GM12878 (cell line): ENCODE measurements around the gene ACTN3. TPM values are rescaled to one million over a fixed set of nuclear protein-coding genes. Genes with fewer than 3 reads are reported as not detected.

Experiments used
- ATAC-seq: fragments of 200-7000 bp; cut with Tn5 transposase; 3 replicates; pipeline ENCODE4 v1.9.1; 2020; ENCODE audit warnings: mild to moderate bottlenecking, moderate library complexity
- BruUV-seq: library from RNA; stranded (reverse); fragments of 400-500 nt; replicated peaks from 2 replicates; lab custom pipeline; 2021; lab: Mats Ljungman, UMichigan
- CTCF ChIA-PET: fragments of 300-600 bp; sonication (Branson Sonifier 250); formaldehyde crosslinking; extraction: SDS; loops from one replicate; lab custom pipeline; 2021; ENCODE audit warnings: inconsistent platforms; lab: Yijun Ruan, JAX
- POLR2A ChIA-PET: fragments of 350-600 bp; formaldehyde crosslinking; extraction: SDS; loops from one replicate; lab custom pipeline; 2021; ENCODE audit warnings: inconsistent platforms; lab: Charles Lee
- RAD21 ChIA-PET: fragments of 300-600 bp; sonication (Branson Sonifier 250); formaldehyde crosslinking; loops from one replicate; lab custom pipeline; 2023; ENCODE audit warnings: antibody characterized with exemption; ENCODE audit not compliant: unreplicated experiment; lab: Charles Lee
- SMC1A ChIA-PET: fragments of 300-600 bp; sonication (Branson Sonifier 250); formaldehyde crosslinking; loops from one replicate; lab custom pipeline; 2023; ENCODE audit not compliant: unreplicated experiment, uncharacterized antibody; lab: Charles Lee
- DNase-seq: peaks from one replicate; pipeline ENCODE4 v3.0.0-alpha.2; 2011; ENCODE audit warnings: low read depth, low spot score
- FAIRE-seq: peaks from 3 replicates; lab custom pipeline; 2011; peaks lifted over from hg19 to GRCh38; lab: Jason Lieb, UNC
- H2AFZ ChIP-seq: 2 replicates; pipeline ENCODE4 v1.6.0; 2011; ENCODE audit warnings: low read depth, low read length, control low read depth; ENCODE audit not compliant: control insufficient read depth
- H3K27ac ChIP-seq: 2 replicates; pipeline ENCODE4 v1.5.1; 2011; ENCODE audit warnings: control low read depth; ENCODE audit not compliant: control insufficient read depth, insufficient read depth
- H3K27me3 ChIP-seq, 2 experiments: replicated peaks in 1 of 2; 2 replicates each; pipeline versions ENCODE4 v1.6.0 to v1.6.1; 2011; ENCODE audit warnings: low read length in 1 of 2; ENCODE audit not compliant: control insufficient read depth in 2 of 2, insufficient read depth in 2 of 2
- H3K36me3 ChIP-seq, 2 experiments: 2 replicates each; pipeline ENCODE4 v1.5.1; 2011; ENCODE audit warnings: low read length in 1 of 2; ENCODE audit not compliant: control insufficient read depth in 2 of 2, insufficient read depth in 2 of 2
- H3K4me1 ChIP-seq: 2 replicates; pipeline ENCODE4 v1.6.1; 2011; ENCODE audit warnings: mild to moderate bottlenecking, low read length, moderate library complexity, mixed read lengths; ENCODE audit not compliant: control insufficient read depth, insufficient read depth
- H3K4me2 ChIP-seq: 2 replicates; pipeline ENCODE4 v1.6.0; 2011; ENCODE audit warnings: control low read depth; ENCODE audit not compliant: control insufficient read depth, insufficient read depth
- H3K4me3 ChIP-seq: fragments of 200-600 bp; sonication (generic); 2 replicates; pipeline ENCODE4 v1.5.1; 2016
- H3K79me2 ChIP-seq: 2 replicates; pipeline ENCODE4 v1.6.0; 2011; ENCODE audit warnings: low read length; ENCODE audit not compliant: control insufficient read depth, insufficient read depth
- H3K9ac ChIP-seq: 2 replicates; pipeline ENCODE4 v1.8.0; 2011; ENCODE audit warnings: low read length, control low read depth, mixed read lengths; ENCODE audit not compliant: control insufficient read depth, insufficient read depth
- H3K9me3 ChIP-seq: replicated peaks from 3 replicates; pipeline ENCODE4 v1.5.1; 2011; ENCODE audit warnings: mild to moderate bottlenecking, low read length; ENCODE audit not compliant: control insufficient read depth, insufficient read depth
- H4K20me1 ChIP-seq: 2 replicates; pipeline ENCODE4 v1.6.0; 2011; ENCODE audit not compliant: control insufficient read depth, insufficient read depth
- ASH2L ChIP-seq: fragments of 300-600, 200-600 bp; sonication (generic); IDR thresholded peaks from 2 replicates; pipeline ENCODE4 v1.6.1; 2017; ENCODE audit warnings: low read depth, mild to moderate bottlenecking, borderline replicate concordance
- GABPA ChIP-seq: IDR thresholded peaks from 2 replicates; pipeline ENCODE4 v1.6.1; 2014; ENCODE audit warnings: antibody characterized with exemption, low read depth, mild to moderate bottlenecking, inconsistent platforms
- PAX5 ChIP-seq: IDR thresholded peaks from 2 replicates; pipeline ENCODE4 v1.6.1; 2011; ENCODE audit warnings: low read depth, low read length, borderline replicate concordance
- RB1 ChIP-seq: fragments of 450-650 bp; formaldehyde crosslinking; IDR thresholded peaks from 2 replicates; pipeline ENCODE4 v1.6.1; 2017; ENCODE audit warnings: mild to moderate bottlenecking, borderline replicate concordance
- WGBS: methylation state at CpG from one replicate; pipeline ENCODE4 v1.1.6; 2016; ENCODE audit warnings: low lambda C conversion rate; ENCODE audit not compliant: insufficient replicate concordance, insufficient coverage; ENCODE audit errors: missing lambda C conversion rate; 5-methylcytosine and 5-hydroxymethylcytosine counted together
- in situ Hi-C: fragments of 300-500 bp; cut with MboI; formaldehyde crosslinking; loops from 9 replicates; pipeline ENCODE4 v1.14.3; 2018; ENCODE audit warnings: mixed read lengths
- intact Hi-C: fragments of 100-400 bp; cut with micrococcal nuclease; formaldehyde crosslinking; loops from one replicate; pipeline ENCODE4 v1.14.2; 2022; ENCODE audit not compliant: unreplicated experiment
- polyA plus RNA-seq, 11 experiments: library from polyadenylated mRNA; depleted of rRNA in 4 of 11; unstranded in 6 of 11; stranded (reverse) in 5 of 11; fragments of >200 nt; fragmentation: Nextera tagmentation in 4 of 11; fragmentation: Illumina TruSeq in 1 of 11; extraction: Ambion mirVana in 4 of 11; extraction: Trizol in 1 of 11; gene quantifications; 1 replicate in 1 of 11; 2 replicates in 10 of 11; pipeline versions ENCODE4 v1.2.1 to v1.2.3, GENCODE V29; 2011 to 2016; ENCODE audit warnings: inconsistent platforms in 2 of 11, missing spikeins in 2 of 11, low read depth in 1 of 11
- total RNA-seq, 4 experiments: library from RNA; depleted of rRNA in 3 of 4; stranded (reverse); fragments of >200 nt in 3 of 4; fragmentation: Illumina TruSeq in 1 of 4; extraction: Trizol in 1 of 4; gene quantifications; 2 replicates each; pipeline versions ENCODE4 v1.2.1 to v1.2.3, GENCODE V29; 2013 to 2021

Gene ACTN3
- total and polyA plus RNA-seq, 10 of the 15 experiments (the other 5 are each of a cell fraction or from before 2014, with no cell fraction given) = 0.06 to 0.67 (median 0.17) TPM; not detected in 3

DNA sequence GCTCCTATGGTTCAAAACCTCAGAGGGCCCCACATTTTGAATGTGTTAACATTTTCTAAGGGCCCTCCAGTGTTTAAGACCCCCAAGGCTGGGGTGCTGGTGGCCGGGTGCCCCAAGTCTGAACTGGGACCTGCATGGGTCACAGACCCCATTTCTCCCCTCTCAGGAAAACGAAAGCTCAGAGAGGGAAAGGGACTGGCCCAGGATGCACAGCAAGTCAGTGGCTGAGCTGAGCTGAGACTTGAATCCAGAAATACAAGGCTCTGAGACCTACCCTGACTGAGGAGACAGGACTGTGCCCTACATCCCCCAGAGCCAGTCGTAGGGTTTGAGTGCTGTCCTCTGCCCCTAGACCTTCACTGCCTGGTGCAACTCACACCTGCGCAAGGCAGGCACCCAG, 4.2 kb downstream of the ACTN3 start:
- intact Hi-C loops = no loop called here
- no peak for TF ChIP-seq GABPA
- no peak overlapping the region for H3K4me2 ChIP-seq
- no peaks in the 10 kb centered on the region for H3K9me3 ChIP-seq
- no peak overlapping the region for H3K4me3 ChIP-seq
- H3K79me2 ChIP-seq = no peaks in the 10 kb centered on the region
- ChIA-PET POLR2A (interaction anchor here (0.6 kb wide), 1 partner anchor 203 kb away, joined by 3 read pairs; no protein-coding TSS in a partner anchor), CTCF (no interaction called here), SMC1A (interaction anchor here (1.7 kb wide), 1 partner anchor 127 kb away, joined by 3 read pairs; the partner anchor contains the start of gene RBM4B), RAD21 (no interaction called here)
- DNase-seq (no peak), ATAC-seq (no peak), FAIRE-seq (no peak)
- in situ Hi-C loops = no loop called here
- H3K27ac ChIP-seq = no peak overlapping the region
- H3K4me1 ChIP-seq = no peaks in the 10 kb centered on the region
- no peak overlapping the region for H2AFZ ChIP-seq
- H3K27me3 ChIP-seq = no peaks in the 10 kb centered on the region
- BruUV-seq = no TSS peak
- WGBS = 44% methylated on average over 4 of the region's 4 CpGs
- H4K20me1 ChIP-seq = no peaks in the 10 kb centered on the region
- H3K36me3 ChIP-seq = no peaks in the 10 kb centered on the region
- no peak overlapping the region for H3K9ac ChIP-seq

DNA sequence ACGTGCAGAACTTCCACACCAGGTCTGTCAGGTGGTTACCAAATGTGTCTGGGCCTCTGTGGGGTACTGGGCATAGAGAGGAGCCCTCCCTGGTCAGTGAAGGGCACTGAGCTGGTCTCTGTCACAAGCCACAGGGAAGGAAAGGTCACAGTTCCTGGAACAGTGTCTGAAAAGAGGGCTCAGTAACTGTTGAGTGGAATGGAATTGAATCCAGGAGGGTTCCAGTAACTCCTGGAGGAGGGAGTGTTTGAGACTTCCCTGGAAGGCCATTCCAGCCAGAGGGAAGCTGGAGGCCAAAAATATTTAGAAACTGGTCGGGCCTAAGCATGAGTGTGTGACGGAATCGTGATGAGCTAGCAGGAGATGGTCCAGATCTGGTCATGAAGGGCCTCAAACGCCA, 7.9 kb downstream of the ACTN3 start:
- 23% methylated on average over 5 of the region's 5 CpGs for WGBS
- H3K4me3 ChIP-seq = no peak overlapping the region
- H3K79me2 ChIP-seq = no peaks in the 10 kb centered on the region
- CTCF ChIA-PET = interaction anchor here (0.9 kb wide), 1 partner anchor 25 kb away, joined by 4 read pairs; no protein-coding TSS in a partner anchor
- no TSS peak for BruUV-seq
- POLR2A ChIA-PET = no interaction called here
- no peaks in the 10 kb centered on the region for H4K20me1 ChIP-seq
- H3K9ac ChIP-seq = no peak overlapping the region
- RAD21 ChIA-PET = no interaction called here
- H3K9me3 ChIP-seq = no peaks in the 10 kb centered on the region
- no peak overlapping the region for H3K27ac ChIP-seq
- ATAC-seq (no peak), DNase-seq (no peak), FAIRE-seq (no peak)
- in situ Hi-C loops (no loop called here), intact Hi-C loops (no loop called here)
- no peak overlapping the region for H3K4me2 ChIP-seq
- no peaks in the 10 kb centered on the region for H3K36me3 ChIP-seq
- no peak for TF ChIP-seq PAX5
- no peak for TF ChIP-seq RB1
- no peak for TF ChIP-seq ASH2L
- no peaks in the 10 kb centered on the region for H3K27me3 ChIP-seq
- SMC1A ChIA-PET = no interaction called here
- H2AFZ ChIP-seq = no peak overlapping the region
- no peaks in the 10 kb centered on the region for H3K4me1 ChIP-seq
